Liver (tissue), 9 donors: Measurements from ENCODE around the gene SERPING1. TPM values are rescaled to one million over a fixed set of nuclear protein-coding genes. Genes with fewer than 3 reads are reported as not detected.

Source experiments
- DNase-seq: peaks from one replicate; pipeline ENCODE4 v3.0.0-alpha.2; 2017; ENCODE audit warnings: low spot score
- H3K27ac ChIP-seq, 2 donors: one replicate each; pipeline ENCODE4 v1.7.0; 2013; ENCODE audit warnings: inconsistent platforms in 2 of 2, low read length in 2 of 2, control low read depth in 1 of 2, low read depth in 1 of 2, mild to moderate bottlenecking in 1 of 2
- H3K27me3 ChIP-seq, 4 donors: one replicate each; pipeline versions ENCODE4 v1.6.1 to v1.7.0; 2013; ENCODE audit warnings: low read length in 3 of 4, inconsistent platforms in 1 of 4, mild to moderate bottlenecking in 1 of 4, moderate library complexity in 1 of 4; ENCODE audit not compliant: control insufficient read depth in 4 of 4, insufficient read depth in 4 of 4
- H3K36me3 ChIP-seq, 4 donors: one replicate each; pipeline versions ENCODE4 v1.6.1 to v1.7.0; 2013; ENCODE audit warnings: low read length in 3 of 4, mild to moderate bottlenecking in 3 of 4, low read depth in 1 of 4, moderate library complexity in 1 of 4; ENCODE audit not compliant: control insufficient read depth in 4 of 4, insufficient read depth in 3 of 4
- H3K4me1 ChIP-seq, 4 donors: one replicate each; pipeline versions ENCODE4 v1.6.1 to v1.7.0; 2013; ENCODE audit warnings: low read length in 3 of 4, mild to moderate bottlenecking in 3 of 4, moderate library complexity in 1 of 4; ENCODE audit not compliant: control insufficient read depth in 4 of 4, insufficient read depth in 4 of 4
- H3K4me3 ChIP-seq, 3 donors: one replicate each; pipeline versions ENCODE4 v1.6.1 to v1.7.0; 2013; ENCODE audit warnings: low read length in 3 of 3, control low read depth in 1 of 3, low read depth in 1 of 3, mild to moderate bottlenecking in 1 of 3
- H3K9ac ChIP-seq, 2 donors: one replicate each; pipeline ENCODE4 v1.7.0; 2013; ENCODE audit warnings: low read length in 2 of 2, mild to moderate bottlenecking in 2 of 2, moderate library complexity in 2 of 2, control low read depth in 1 of 2, low read depth in 1 of 2
- H3K9me3 ChIP-seq, 4 donors: one replicate each; pipeline versions ENCODE4 v1.6.1 to v1.7.0; 2013; ENCODE audit warnings: low read length in 3 of 4; ENCODE audit not compliant: control insufficient read depth in 4 of 4
- ATF3 ChIP-seq: IDR thresholded peaks from 2 replicates; pipeline ENCODE4 v1.6.1; 2016; ENCODE audit warnings: antibody characterized with exemption
- EGR1 ChIP-seq, 2 donors: IDR thresholded peaks; 2 replicates each; pipeline ENCODE4 v1.6.1; 2016 to 2018; ENCODE audit warnings: antibody characterized with exemption in 2 of 2, low read depth in 2 of 2
- FOXA1 ChIP-seq: IDR thresholded peaks from 2 replicates; pipeline ENCODE4 v1.6.1; 2016; ENCODE audit warnings: antibody characterized with exemption
- FOXA2 ChIP-seq: IDR thresholded peaks from 2 replicates; pipeline ENCODE4 v1.6.1; 2016; ENCODE audit warnings: antibody characterized with exemption
- GABPA ChIP-seq, 2 donors: IDR thresholded peaks in 1 of 2; conservative IDR thresholded peaks in 1 of 2; 2 replicates each; pipeline ENCODE4 v1.6.1; 2016; ENCODE audit warnings: antibody characterized with exemption in 2 of 2, mild to moderate bottlenecking in 1 of 2, moderate library complexity in 1 of 2
- HNF4G ChIP-seq: IDR thresholded peaks from 2 replicates; pipeline ENCODE4 v1.6.1; 2016; ENCODE audit warnings: antibody characterized with exemption
- JUND ChIP-seq, 2 donors: IDR thresholded peaks; 2 replicates each; pipeline ENCODE4 v1.6.1; 2016; ENCODE audit warnings: antibody characterized with exemption in 2 of 2
- MAX ChIP-seq: IDR thresholded peaks from 2 replicates; pipeline ENCODE4 v1.6.1; 2016; ENCODE audit warnings: antibody characterized with exemption
- NR2F2 ChIP-seq: IDR thresholded peaks from 2 replicates; pipeline ENCODE4 v1.6.1; 2016; ENCODE audit warnings: antibody characterized with exemption
- REST ChIP-seq: IDR thresholded peaks from 2 replicates; pipeline ENCODE4 v1.6.1; 2016; ENCODE audit warnings: antibody characterized with exemption, mild to moderate bottlenecking
- RXRA ChIP-seq, 2 donors: IDR thresholded peaks; 2 replicates each; pipeline ENCODE4 v1.6.1; 2017 to 2018; ENCODE audit warnings: antibody characterized with exemption in 2 of 2, mild to moderate bottlenecking in 1 of 2
- SP1 ChIP-seq: IDR thresholded peaks from 2 replicates; pipeline ENCODE4 v1.6.1; 2018; ENCODE audit warnings: antibody characterized with exemption, mild to moderate bottlenecking
- YY1 ChIP-seq: IDR thresholded peaks from 2 replicates; pipeline ENCODE4 v1.6.1; 2016; ENCODE audit warnings: antibody characterized with exemption, mild to moderate bottlenecking
- WGBS: extraction: QIAGEN DNeasy Blood & Tissue Kit; methylation state at CpG from one replicate; pipeline ENCODE4 v1.1.7; 2013; 5-methylcytosine and 5-hydroxymethylcytosine counted together
- polyA plus RNA-seq, 2 donors: library from polyadenylated mRNA; stranded (reverse) in 1 of 2; unstranded in 1 of 2; fragments of 200-250 nt in 1 of 2; fragments of >200 nt in 1 of 2; fragmentation: Nextera tagmentation in 1 of 2; extraction: Ambion mirVana in 1 of 2; gene quantifications; one replicate each; pipeline versions ENCODE4 v1.2.1 to v1.2.3, GENCODE V29; 2013 to 2015
- total RNA-seq, 2 donors: library from RNA; depleted of rRNA; stranded (reverse); fragments of >200 nt; gene quantifications; one replicate each; pipeline ENCODE4 v1.2.3, GENCODE V29; 2014
- TF ChIP-seq, protein P1 (sequence below): IDR thresholded peaks from 2 replicates; pipeline ENCODE4 v1.6.1; 2016; ENCODE audit warnings: antibody characterized with exemption
- TF ChIP-seq, protein P2 (sequence below): fragments of 150-350 bp; IDR thresholded peaks from 2 replicates; pipeline ENCODE4 v1.5.1; 2017; ENCODE audit warnings: improper control_type of control experiment, low read depth, low read length; ENCODE audit not compliant: missing input control
- donor health status: healthy.
- donor health status: healthy.
- donor health status: healthy.
- donor health status: healthy.
- donor health status: healthy.

The SERPING1 gene
- total and polyA plus RNA-seq, 4 donors, result 235 to 2,911 (median 1,514) TPM

DNA sequence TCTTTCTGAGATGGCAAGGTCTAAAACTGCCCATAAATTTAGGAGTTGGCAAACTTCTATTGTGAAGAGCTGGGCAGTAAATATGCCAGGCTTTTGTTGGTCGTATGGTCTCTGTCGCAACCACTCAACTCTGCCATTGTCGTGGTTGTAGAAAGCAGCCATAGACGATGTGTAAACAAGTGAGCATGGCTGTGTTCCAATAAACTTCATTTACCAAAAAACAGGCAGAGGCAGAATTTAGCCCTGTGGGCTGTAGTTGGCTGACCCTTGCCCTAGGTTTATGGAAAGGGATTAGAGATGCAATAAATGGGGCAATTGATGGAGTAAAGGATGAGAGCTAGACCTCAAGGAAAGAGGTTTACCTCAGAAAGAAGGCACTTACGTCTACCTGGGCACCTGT is 34.6 kb downstream of the SERPING1 start:
- Histone ChIP-seq H3K27ac (no peak overlapping the region), H3K36me3 (peaks cover 0 to 10% (median 4%) of the 10 kb centered on the region in 4 donors), H3K9ac (no peak overlapping the region), H3K9me3 (no peaks in the 10 kb centered on the region), H3K4me3 (no peak overlapping the region), H3K27me3 (no peaks in the 10 kb centered on the region), H3K4me1 (no peaks in the 10 kb centered on the region)
- no peak for DNase-seq
- TF ChIP-seq NR2F2 (no peak), SP1 (no peak), RXRA (IDR thresholded peaks at IDR 0.05) (no peak), JUND (IDR thresholded peaks at IDR 0.05) (no peak), ATF3 (no peak), FOXA1 (no peak), MAX (no peak), YY1 (no peak), HNF4G (no peak), EGR1 (IDR thresholded peaks at IDR 0.05; ENCODE audit: low read depth in 2 of 2) (no peak), GABPA (IDR thresholded peaks at IDR 0.05 in 1 of 2, conservative IDR thresholded peaks at IDR 0.05 in 1 of 2) (no peak)
- TF ChIP-seq, protein P1, sequence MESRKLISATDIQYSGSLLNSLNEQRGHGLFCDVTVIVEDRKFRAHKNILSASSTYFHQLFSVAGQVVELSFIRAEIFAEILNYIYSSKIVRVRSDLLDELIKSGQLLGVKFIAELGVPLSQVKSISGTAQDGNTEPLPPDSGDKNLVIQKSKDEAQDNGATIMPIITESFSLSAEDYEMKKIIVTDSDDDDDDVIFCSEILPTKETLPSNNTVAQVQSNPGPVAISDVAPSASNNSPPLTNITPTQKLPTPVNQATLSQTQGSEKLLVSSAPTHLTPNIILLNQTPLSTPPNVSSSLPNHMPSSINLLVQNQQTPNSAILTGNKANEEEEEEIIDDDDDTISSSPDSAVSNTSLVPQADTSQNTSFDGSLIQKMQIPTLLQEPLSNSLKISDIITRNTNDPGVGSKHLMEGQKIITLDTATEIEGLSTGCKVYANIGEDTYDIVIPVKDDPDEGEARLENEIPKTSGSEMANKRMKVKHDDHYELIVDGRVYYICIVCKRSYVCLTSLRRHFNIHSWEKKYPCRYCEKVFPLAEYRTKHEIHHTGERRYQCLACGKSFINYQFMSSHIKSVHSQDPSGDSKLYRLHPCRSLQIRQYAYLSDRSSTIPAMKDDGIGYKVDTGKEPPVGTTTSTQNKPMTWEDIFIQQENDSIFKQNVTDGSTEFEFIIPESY, result no peak
- TF ChIP-seq, protein P2, sequence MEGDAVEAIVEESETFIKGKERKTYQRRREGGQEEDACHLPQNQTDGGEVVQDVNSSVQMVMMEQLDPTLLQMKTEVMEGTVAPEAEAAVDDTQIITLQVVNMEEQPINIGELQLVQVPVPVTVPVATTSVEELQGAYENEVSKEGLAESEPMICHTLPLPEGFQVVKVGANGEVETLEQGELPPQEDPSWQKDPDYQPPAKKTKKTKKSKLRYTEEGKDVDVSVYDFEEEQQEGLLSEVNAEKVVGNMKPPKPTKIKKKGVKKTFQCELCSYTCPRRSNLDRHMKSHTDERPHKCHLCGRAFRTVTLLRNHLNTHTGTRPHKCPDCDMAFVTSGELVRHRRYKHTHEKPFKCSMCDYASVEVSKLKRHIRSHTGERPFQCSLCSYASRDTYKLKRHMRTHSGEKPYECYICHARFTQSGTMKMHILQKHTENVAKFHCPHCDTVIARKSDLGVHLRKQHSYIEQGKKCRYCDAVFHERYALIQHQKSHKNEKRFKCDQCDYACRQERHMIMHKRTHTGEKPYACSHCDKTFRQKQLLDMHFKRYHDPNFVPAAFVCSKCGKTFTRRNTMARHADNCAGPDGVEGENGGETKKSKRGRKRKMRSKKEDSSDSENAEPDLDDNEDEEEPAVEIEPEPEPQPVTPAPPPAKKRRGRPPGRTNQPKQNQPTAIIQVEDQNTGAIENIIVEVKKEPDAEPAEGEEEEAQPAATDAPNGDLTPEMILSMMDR, result no peak
- WGBS, result 52% methylated on average over 5 of the region's 5 CpGs

DNA sequence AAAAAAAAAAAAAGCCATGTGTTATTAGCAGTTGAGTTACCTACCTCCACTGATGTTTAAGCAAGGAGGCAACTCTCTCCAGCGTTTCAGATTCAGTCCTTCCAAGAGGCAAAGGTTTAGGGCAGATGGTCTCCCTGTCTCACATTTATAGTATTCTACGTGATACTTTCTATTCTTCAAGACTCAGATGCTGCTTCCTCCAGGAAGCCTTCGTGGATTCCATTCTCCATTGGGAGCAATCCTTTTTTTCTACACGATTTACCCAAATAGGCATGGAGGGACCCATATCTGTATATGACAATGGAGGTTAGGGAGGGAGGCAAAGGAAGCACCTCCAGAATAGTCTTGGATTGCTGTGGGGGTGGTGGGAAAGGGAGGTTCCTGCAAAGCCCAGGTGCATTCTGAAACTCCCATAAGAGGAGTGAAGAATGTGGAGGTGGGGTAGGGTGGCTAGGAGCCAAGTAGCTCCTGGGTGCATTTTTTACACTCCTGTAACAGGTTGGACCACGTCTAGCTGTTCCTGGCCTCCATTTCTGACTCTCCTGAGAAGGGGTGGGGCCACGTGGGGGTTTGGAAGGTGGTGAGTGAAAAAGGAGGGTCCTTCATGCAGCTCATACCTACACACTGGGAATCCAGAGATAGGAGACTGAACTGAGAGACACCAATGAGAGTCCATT is 36.0 kb downstream of the SERPING1 start:
- H3K27me3 ChIP-seq, result no peaks in the 10 kb centered on the region
- peaks cover 0 to 11% (median 3%) of the 10 kb centered on the region in 4 donors for H3K4me1 ChIP-seq
- H3K9me3 ChIP-seq, result no peaks in the 10 kb centered on the region
- no peak overlapping the region for H3K9ac ChIP-seq
- H3K4me3 ChIP-seq, result no peak overlapping the region
- TF ChIP-seq FOXA2 (no peak), FOXA1 (no peak), GABPA (IDR thresholded peaks at IDR 0.05 in 1 of 2, conservative IDR thresholded peaks at IDR 0.05 in 1 of 2) (no peak), HNF4G (no peak), REST (no peak), MAX (no peak)
- TF ChIP-seq, protein P2, result no peak
- DNase-seq, result no peak
- peaks cover 0 to 6% (median 3%) of the 10 kb centered on the region in 4 donors for H3K36me3 ChIP-seq
- WGBS, result 91% methylated on average over 6 of the region's 6 CpGs
- no peak overlapping the region for H3K27ac ChIP-seq
